Osteoblast (primary cell): Measurements from ENCODE around the gene AGMO. TPM values are rescaled to one million over a fixed set of nuclear protein-coding genes. Genes with fewer than 3 reads are reported as not detected.

Experiments
- DNase-seq: peaks from one replicate; pipeline ENCODE4 v3.0.0; 2011; ENCODE audit warnings: low spot score, mixed read lengths; ENCODE audit not compliant: insufficient read length; ENCODE audit errors: missing footprints
- H2AFZ ChIP-seq: 2 replicates; pipeline ENCODE4 v1.6.0; 2011; ENCODE audit warnings: mild to moderate bottlenecking, low read length
- H3K27ac ChIP-seq: 2 replicates; pipeline ENCODE4 v1.5.1; 2011; ENCODE audit warnings: mild to moderate bottlenecking, low read depth, low read length, moderate library complexity
- H3K27me3 ChIP-seq: 2 replicates; pipeline ENCODE4 v1.6.0; 2012; ENCODE audit warnings: mild to moderate bottlenecking, control low read depth, inconsistent platforms, low read length, moderate library complexity; ENCODE audit not compliant: insufficient read depth
- H3K36me3 ChIP-seq: 2 replicates; pipeline ENCODE4 v1.5.1; 2011; ENCODE audit warnings: mild to moderate bottlenecking, low read length, control low read depth, moderate library complexity; ENCODE audit not compliant: insufficient read depth
- H3K4me1 ChIP-seq: 2 replicates; pipeline ENCODE4 v1.5.1; 2011; ENCODE audit warnings: mild to moderate bottlenecking, low read length, control low read depth, moderate library complexity; ENCODE audit not compliant: insufficient read depth
- H3K4me2 ChIP-seq: 2 replicates; pipeline ENCODE4 v1.6.0; 2011; ENCODE audit warnings: mild to moderate bottlenecking, low read length; ENCODE audit not compliant: insufficient read depth
- H3K4me3 ChIP-seq: fragments of 200-600 bp; sonication (generic); 3 replicates; pipeline ENCODE4 v1.5.1; 2012; ENCODE audit warnings: mild to moderate bottlenecking, low read length, inconsistent platforms; ENCODE audit not compliant: insufficient read depth
- H3K79me2 ChIP-seq: 2 replicates; pipeline ENCODE4 v1.6.0; 2012; ENCODE audit warnings: mild to moderate bottlenecking, low read length, control low read depth, inconsistent platforms; ENCODE audit not compliant: insufficient read depth
- H3K9me3 ChIP-seq: 2 replicates; pipeline ENCODE4 v1.5.1; 2011; ENCODE audit warnings: low read depth, low read length, control low read depth
- H4K20me1 ChIP-seq: 2 replicates; pipeline ENCODE4 v1.6.0; 2012; ENCODE audit warnings: mild to moderate bottlenecking, low read length, control low read depth; ENCODE audit not compliant: insufficient read depth
- total RNA-seq: library from RNA; depleted of rRNA; stranded (reverse); fragments of >200 nt; gene quantifications from 2 replicates; pipeline ENCODE4 v1.2.3, GENCODE V29; 2012
- TF ChIP-seq, protein P1 (sequence below): IDR thresholded peaks from 2 replicates; pipeline ENCODE4 v1.5.1; 2011; ENCODE audit warnings: mild to moderate bottlenecking, low read depth, low read length, moderate library complexity; ENCODE audit errors: extremely low read depth

The AGMO gene
- total RNA-seq, 1 donor, result under 0.01 TPM

DNA sequence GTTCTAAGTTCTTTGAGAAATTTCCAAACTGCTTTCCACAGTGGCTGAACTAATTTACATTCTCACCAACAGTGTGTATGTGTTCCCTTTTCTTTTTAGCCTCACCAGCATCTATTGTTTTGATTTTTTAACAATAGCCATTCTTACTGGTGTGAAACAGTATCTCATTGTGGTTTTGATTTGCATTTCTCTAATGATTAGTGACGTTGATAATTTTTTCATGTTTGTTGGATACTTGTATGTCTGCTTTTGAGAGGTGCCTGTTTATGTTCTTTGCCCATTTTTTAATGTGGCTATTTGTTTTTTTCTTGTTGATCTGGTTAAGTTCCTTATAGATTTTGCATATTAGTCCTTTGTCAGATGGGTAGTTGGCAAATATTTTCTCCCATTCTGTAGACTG is 191.4 kb downstream of the AGMO start:
- TF ChIP-seq, protein P1, sequence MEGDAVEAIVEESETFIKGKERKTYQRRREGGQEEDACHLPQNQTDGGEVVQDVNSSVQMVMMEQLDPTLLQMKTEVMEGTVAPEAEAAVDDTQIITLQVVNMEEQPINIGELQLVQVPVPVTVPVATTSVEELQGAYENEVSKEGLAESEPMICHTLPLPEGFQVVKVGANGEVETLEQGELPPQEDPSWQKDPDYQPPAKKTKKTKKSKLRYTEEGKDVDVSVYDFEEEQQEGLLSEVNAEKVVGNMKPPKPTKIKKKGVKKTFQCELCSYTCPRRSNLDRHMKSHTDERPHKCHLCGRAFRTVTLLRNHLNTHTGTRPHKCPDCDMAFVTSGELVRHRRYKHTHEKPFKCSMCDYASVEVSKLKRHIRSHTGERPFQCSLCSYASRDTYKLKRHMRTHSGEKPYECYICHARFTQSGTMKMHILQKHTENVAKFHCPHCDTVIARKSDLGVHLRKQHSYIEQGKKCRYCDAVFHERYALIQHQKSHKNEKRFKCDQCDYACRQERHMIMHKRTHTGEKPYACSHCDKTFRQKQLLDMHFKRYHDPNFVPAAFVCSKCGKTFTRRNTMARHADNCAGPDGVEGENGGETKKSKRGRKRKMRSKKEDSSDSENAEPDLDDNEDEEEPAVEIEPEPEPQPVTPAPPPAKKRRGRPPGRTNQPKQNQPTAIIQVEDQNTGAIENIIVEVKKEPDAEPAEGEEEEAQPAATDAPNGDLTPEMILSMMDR, result no peak
- no peaks in the 10 kb centered on the region for H3K9me3 ChIP-seq
- H3K4me1 ChIP-seq, result no peaks in the 10 kb centered on the region
- no peaks in the 10 kb centered on the region for H3K79me2 ChIP-seq
- H4K20me1 ChIP-seq, result no peaks in the 10 kb centered on the region
- no peaks in the 10 kb centered on the region for H3K36me3 ChIP-seq
- no peak overlapping the region for H3K27ac ChIP-seq
- no peak overlapping the region for H2AFZ ChIP-seq
- no peak overlapping the region for H3K4me3 ChIP-seq
- no peak overlapping the region for H3K4me2 ChIP-seq
- no peak for DNase-seq
- H3K27me3 ChIP-seq, result no peaks in the 10 kb centered on the region

DNA sequence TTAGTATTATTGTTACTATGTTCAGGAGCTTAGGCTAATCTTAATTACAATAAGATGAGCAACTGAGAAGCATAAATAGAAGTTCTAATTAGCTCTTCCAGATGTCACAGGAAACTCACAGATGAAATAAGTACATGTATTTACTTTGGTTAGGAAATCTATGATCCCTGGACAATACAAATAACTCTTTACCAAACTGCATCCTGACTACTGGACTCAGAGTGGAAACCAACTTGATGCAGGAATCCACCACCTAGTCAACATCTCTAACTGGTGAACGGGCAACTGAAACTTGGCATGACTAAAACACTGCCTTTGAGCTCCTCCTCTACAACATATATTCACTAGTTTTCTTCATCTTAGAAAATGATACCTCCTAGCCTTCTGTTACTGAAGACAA is 193.2 kb downstream of the AGMO start:
- no peaks in the 10 kb centered on the region for H3K9me3 ChIP-seq
- H3K4me2 ChIP-seq, result no peak overlapping the region
- TF ChIP-seq, protein P1, result no peak
- no peaks in the 10 kb centered on the region for H3K36me3 ChIP-seq
- no peak overlapping the region for H3K27ac ChIP-seq
- no peaks in the 10 kb centered on the region for H3K4me1 ChIP-seq
- H2AFZ ChIP-seq, result no peak overlapping the region
- H3K4me3 ChIP-seq, result no peak overlapping the region
- no peaks in the 10 kb centered on the region for H3K27me3 ChIP-seq
- DNase-seq, result no peak
- H3K79me2 ChIP-seq, result no peaks in the 10 kb centered on the region
- H4K20me1 ChIP-seq, result no peaks in the 10 kb centered on the region

DNA sequence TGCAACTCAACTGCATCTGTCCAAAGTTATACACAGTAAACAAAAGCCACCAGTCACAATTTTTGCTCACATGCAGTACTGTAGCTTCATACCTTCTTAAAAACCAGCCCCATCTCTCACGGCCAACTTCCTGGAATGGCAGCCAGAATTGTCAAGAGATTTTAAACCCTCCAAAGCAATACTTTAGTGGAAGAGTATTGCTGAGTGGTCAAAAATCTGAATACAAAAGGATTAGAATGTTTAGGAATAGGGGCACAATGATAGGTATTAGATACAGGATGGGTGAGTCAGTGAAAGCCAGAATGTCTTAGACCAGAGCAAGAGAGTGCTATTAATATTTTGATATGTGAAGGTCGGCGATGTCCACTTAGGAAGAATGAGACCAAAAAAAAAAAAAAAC is 193.9 kb downstream of the AGMO start:
- H3K4me1 ChIP-seq, result no peaks in the 10 kb centered on the region
- H3K4me2 ChIP-seq, result no peak overlapping the region
- DNase-seq, result no peak
- H4K20me1 ChIP-seq, result no peaks in the 10 kb centered on the region
- H3K27ac ChIP-seq, result no peak overlapping the region
- H3K4me3 ChIP-seq, result no peak overlapping the region
- H3K79me2 ChIP-seq, result no peaks in the 10 kb centered on the region
- H3K9me3 ChIP-seq, result no peaks in the 10 kb centered on the region
- no peak overlapping the region for H2AFZ ChIP-seq
- no peaks in the 10 kb centered on the region for H3K27me3 ChIP-seq
- no peaks in the 10 kb centered on the region for H3K36me3 ChIP-seq
- TF ChIP-seq, protein P1, result no peak

DNA sequence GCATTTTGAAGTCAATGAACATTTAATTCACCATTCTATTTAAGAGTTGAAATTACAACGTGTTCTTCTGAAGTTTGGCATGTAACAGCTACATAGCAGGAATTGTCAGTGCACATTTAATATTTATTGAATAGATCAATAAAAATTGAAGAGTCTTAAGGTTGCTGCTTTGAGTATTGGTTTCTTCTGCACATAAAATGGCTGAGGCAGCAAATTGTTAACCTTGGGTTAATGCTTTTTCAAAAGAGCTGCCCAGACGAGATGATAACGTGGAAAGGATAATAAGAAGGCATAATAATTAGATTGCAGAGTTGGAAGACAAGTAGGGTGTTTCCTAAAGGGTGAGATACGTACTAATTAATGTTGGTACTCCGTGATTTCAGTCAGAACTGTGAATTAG is 203.7 kb downstream of the AGMO start:
- TF ChIP-seq, protein P1, result no peak

More for the DNA sequence above, 203.7 kb downstream of the AGMO start:
- Histone ChIP-seq H3K4me1 (peaks cover 4% of the 10 kb centered on the region), H2AFZ (no peak overlapping the region), H3K79me2 (no peaks in the 10 kb centered on the region), H3K4me3 (no peak overlapping the region), H4K20me1 (no peaks in the 10 kb centered on the region), H3K27ac (no peak overlapping the region), H3K27me3 (no peaks in the 10 kb centered on the region), H3K36me3 (no peaks in the 10 kb centered on the region), H3K9me3 (no peaks in the 10 kb centered on the region), H3K4me2 (no peak overlapping the region)
- DNase-seq, result no peak
